HepG2 (cell line): ENCODE measurements around the gene TRIM10. TPM values are rescaled to one million over a fixed set of nuclear protein-coding genes. Genes with fewer than 3 reads are reported as not detected.

Source experiments
- ARID2 ChIP-seq: sonication (generic); formaldehyde crosslinking; IDR thresholded peaks from 2 replicates; pipeline ENCODE4 v1.8.1; 2022; ENCODE audit warnings: mild to moderate bottlenecking, missing genetic modification reagents, borderline replicate concordance
- ATM ChIP-seq: fragments of 450-650 bp; IDR thresholded peaks from 2 replicates; pipeline ENCODE4 v1.7.1; 2017; ENCODE audit warnings: mild to moderate bottlenecking, borderline replicate concordance
- HCFC1 ChIP-seq: fragments of 150-350 bp; IDR thresholded peaks from 2 replicates; pipeline ENCODE4 v1.6.1; 2014; ENCODE audit warnings: low read depth, low read length
- HINFP ChIP-seq: sonication (generic); formaldehyde crosslinking; IDR thresholded peaks from 2 replicates; pipeline ENCODE4 v1.4.0; 2020; ENCODE audit warnings: low read depth, mild to moderate bottlenecking, missing genetic modification reagents
- HNF4G ChIP-seq, 2 experiments: sonication (generic) in 1 of 2; formaldehyde crosslinking in 1 of 2; IDR thresholded peaks; 2 replicates each; pipeline versions ENCODE4 v1.4.0 to v1.6.1; 2011 to 2020; ENCODE audit warnings: borderline replicate concordance in 2 of 2, low read depth in 2 of 2, mild to moderate bottlenecking in 2 of 2, low read length in 1 of 2, missing genetic modification reagents in 1 of 2, moderate library complexity in 1 of 2
- HOXA7 ChIP-seq: sonication (generic); formaldehyde crosslinking; IDR thresholded peaks from 2 replicates; pipeline ENCODE4 v1.8.1; 2022; ENCODE audit warnings: mild to moderate bottlenecking, missing genetic modification reagents, moderate library complexity
- HOXD1 ChIP-seq: sonication (generic); formaldehyde crosslinking; IDR thresholded peaks from 2 replicates; pipeline ENCODE4 v1.5.0; 2020; ENCODE audit warnings: missing genetic modification reagents
- JUN ChIP-seq: sonication (generic); formaldehyde crosslinking; IDR thresholded peaks from 2 replicates; pipeline ENCODE4 v1.4.0; 2020; ENCODE audit warnings: mild to moderate bottlenecking, missing genetic modification reagents
- KDM1A ChIP-seq: IDR thresholded peaks from 2 replicates; pipeline ENCODE4 v1.6.1; 2016; ENCODE audit warnings: missing compliant biosample characterization
- KDM3A ChIP-seq: IDR thresholded peaks from 2 replicates; pipeline ENCODE4 v1.6.1; 2018; ENCODE audit warnings: low read depth, missing compliant biosample characterization
- KDM5B ChIP-seq: sonication (generic); formaldehyde crosslinking; IDR thresholded peaks from 2 replicates; pipeline ENCODE4 v1.4.0; 2020; ENCODE audit warnings: missing genetic modification reagents, mild to moderate bottlenecking, borderline replicate concordance
- NCOA2 ChIP-seq: sonication (generic); formaldehyde crosslinking; IDR thresholded peaks from 2 replicates; pipeline ENCODE4 v1.8.0; 2022; ENCODE audit warnings: inconsistent platforms
- NPAS2 ChIP-seq: sonication (generic); formaldehyde crosslinking; IDR thresholded peaks from 2 replicates; pipeline ENCODE4 v1.8.0; 2022; ENCODE audit warnings: mild to moderate bottlenecking, missing genetic modification reagents, borderline replicate concordance
- RAD21 ChIP-seq: fragments of 450-650 bp; formaldehyde crosslinking; IDR thresholded peaks from 2 replicates; pipeline ENCODE4 v1.5.0; 2020; ENCODE audit warnings: mild to moderate bottlenecking
- SAFB2 ChIP-seq: sonication (generic); formaldehyde crosslinking; IDR thresholded peaks from 2 replicates; pipeline ENCODE4 v1.5.1; 2020; ENCODE audit warnings: missing genetic modification reagents, low read depth, mild to moderate bottlenecking, borderline replicate concordance
- SYNCRIP ChIP-seq: fragments of 200-400 bp; formaldehyde crosslinking; IDR thresholded peaks from 2 replicates; pipeline ENCODE4 v1.6.1; 2018; ENCODE audit warnings: mild to moderate bottlenecking, low read depth, low read length; ENCODE audit not compliant: insufficient read depth
- TCF7 ChIP-seq: sonication (generic); IDR thresholded peaks from 2 replicates; pipeline ENCODE4 v1.6.1; 2016; ENCODE audit warnings: antibody characterized with exemption, low read depth
- THAP11 ChIP-seq: IDR thresholded peaks from 2 replicates; pipeline ENCODE4 v1.6.1; 2016; ENCODE audit warnings: missing biosample characterization, missing genetic modification reagents
- TIGD3 ChIP-seq: sonication (generic); formaldehyde crosslinking; IDR thresholded peaks from 2 replicates; pipeline ENCODE4 v1.5.1; 2020; ENCODE audit warnings: mild to moderate bottlenecking, missing genetic modification reagents, borderline replicate concordance
- YEATS4 ChIP-seq: sonication (generic); formaldehyde crosslinking; IDR thresholded peaks from 2 replicates; pipeline ENCODE4 v1.4.0; 2020; ENCODE audit warnings: missing genetic modification reagents, borderline replicate concordance
- ZBTB1 ChIP-seq: sonication (generic); formaldehyde crosslinking; IDR thresholded peaks from 2 replicates; pipeline ENCODE4 v1.4.0; 2020; ENCODE audit warnings: missing genetic modification reagents, borderline replicate concordance
- ZNF143 ChIP-seq: sonication (generic); formaldehyde crosslinking; IDR thresholded peaks from 2 replicates; pipeline ENCODE4 v1.4.0; 2020; ENCODE audit warnings: missing genetic modification reagents
- ZNF224 ChIP-seq: sonication (generic); formaldehyde crosslinking; IDR thresholded peaks from 2 replicates; pipeline ENCODE4 v1.5.0; 2020; ENCODE audit warnings: mild to moderate bottlenecking, missing genetic modification reagents
- ZNF33B ChIP-seq: sonication (generic); formaldehyde crosslinking; IDR thresholded peaks from 2 replicates; pipeline ENCODE4 v1.5.1; 2020; ENCODE audit warnings: mild to moderate bottlenecking, missing genetic modification reagents
- ZNF468 ChIP-seq: sonication (generic); formaldehyde crosslinking; IDR thresholded peaks from 2 replicates; pipeline ENCODE4 v1.8.0; 2022; ENCODE audit warnings: mild to moderate bottlenecking, moderate library complexity, missing genetic modification reagents
- ZNF770 ChIP-seq: sonication (generic); formaldehyde crosslinking; IDR thresholded peaks from 2 replicates; pipeline ENCODE4 v1.5.0; 2020; ENCODE audit warnings: mild to moderate bottlenecking, missing genetic modification reagents
- ZSCAN20 ChIP-seq: sonication (generic); formaldehyde crosslinking; IDR thresholded peaks from 2 replicates; pipeline ENCODE4 v1.4.0; 2020; ENCODE audit warnings: missing genetic modification reagents, mild to moderate bottlenecking, borderline replicate concordance
- polyA plus RNA-seq, 8 experiments: library from polyadenylated mRNA; depleted of rRNA in 3 of 8; stranded (reverse) in 7 of 8; unstranded in 1 of 8; fragments of >200 nt; fragmentation: Illumina TruSeq in 4 of 8; extraction: Trizol in 4 of 8; gene quantifications; 2 replicates each; pipeline versions ENCODE4 v1.2.1 to v1.2.3, GENCODE V29; 2011 to 2016; ENCODE audit warnings: low read depth in 4 of 8, missing spikeins in 1 of 8, mixed read lengths in 1 of 8; ENCODE audit not compliant: insufficient read depth in 1 of 8
- total RNA-seq, 5 experiments: library from RNA; depleted of rRNA; stranded (reverse); fragments of >200 nt; fragmentation: Illumina TruSeq; extraction: Trizol; gene quantifications; 2 replicates each; pipeline ENCODE4 v1.2.3, GENCODE V29; 2016; ENCODE audit warnings: low read depth in 1 of 5

TRIM10 gene
- total and polyA plus RNA-seq, 2 of the 13 experiments (the other 11 are each of a cell fraction or from before 2014, with no cell fraction given), result 4.1 to 6.8 TPM

DNA sequence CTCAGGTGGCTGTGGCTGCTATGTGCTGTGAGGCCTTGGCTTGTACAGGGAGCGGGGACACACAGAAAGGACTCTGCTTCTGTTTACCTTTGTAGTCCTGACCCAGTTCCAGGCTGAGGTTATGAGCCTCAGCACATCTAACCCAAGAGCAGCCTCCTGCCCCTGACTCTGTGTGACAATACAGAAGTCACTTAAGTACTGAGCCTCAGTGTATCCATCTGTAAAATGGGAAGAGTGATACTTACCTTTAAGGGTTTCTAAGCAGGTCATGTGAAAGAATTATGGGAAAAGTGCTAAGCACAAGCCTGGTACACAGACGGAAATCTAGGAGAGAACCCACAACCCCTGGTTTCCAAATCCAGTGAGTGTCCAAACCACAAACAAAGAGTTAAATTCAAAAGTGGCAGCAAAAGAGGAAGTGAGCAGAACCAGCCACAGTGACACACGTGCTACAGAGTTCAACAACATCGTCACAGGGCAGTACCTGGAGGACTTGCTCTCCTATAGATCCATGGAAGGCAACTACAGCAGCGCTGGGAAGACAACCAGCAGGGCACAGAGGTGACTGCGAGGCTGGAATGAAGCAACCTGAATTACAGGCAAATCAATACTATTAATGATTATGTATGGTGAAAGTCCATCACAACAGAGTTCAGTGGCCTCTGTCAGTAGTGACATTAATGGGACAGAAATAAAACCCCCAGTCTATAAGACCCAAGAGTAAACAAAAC, 39.7 kb upstream of the TRIM10 start (continued):
- TF ChIP-seq RAD21 (no peak), HCFC1 (no peak), ZBTB1 (CRISPR knock-in tag) (no peak), SYNCRIP (no peak), HNF4G (IDR thresholded peaks at IDR 0.05; ENCODE audit: borderline replicate concordance, low read depth, low read length) (no peak), HNF4G (CRISPR knock-in tag; IDR thresholded peaks at IDR 0.05; ENCODE audit: borderline replicate concordance, low read depth) (no peak), HOXD1 (CRISPR knock-in tag) (no peak), ZNF770 (CRISPR knock-in tag) (peak; percentile 78), KDM1A (CRISPR knock-in tag) (peak; percentile 92), SAFB2 (CRISPR knock-in tag) (no peak), ZSCAN20 (no peak), ZNF33B (CRISPR knock-in tag) (no peak), TCF7 (no peak), ARID2 (no peak), KDM3A (no peak), HOXA7 (CRISPR knock-in tag) (no peak), TIGD3 (0 out of 2 replicates have a peak, but pooled peaks have one; percentile 22), ZNF143 (CRISPR knock-in tag) (no peak), NPAS2 (CRISPR knock-in tag) (no peak), KDM5B (CRISPR knock-in tag) (0 out of 2 replicates have a peak, but pooled peaks have one; percentile 27), ZNF468 (no peak), YEATS4 (CRISPR knock-in tag) (no peak), THAP11 (CRISPR knock-in tag) (no peak), NCOA2 (no peak), HINFP (CRISPR knock-in tag) (no peak), JUN (CRISPR knock-in tag) (no peak), ZNF224 (no peak), ATM (no peak)
